Left lung (tissue), 14 donors: ENCODE results near the gene ATF3. TPM values are rescaled to one million over a fixed set of nuclear protein-coding genes. Genes with fewer than 3 reads are reported as not detected.

Source experiments
- ATAC-seq: fragments of 200-7000 bp; cut with Tn5 transposase; one replicate; pipeline ENCODE4 v1.9.1; 2020; ENCODE audit warnings: moderate library complexity
- DNase-seq, 4 donors: peaks; one replicate each; pipeline ENCODE4 v3.0.0-alpha.2; 2013 to 2020
- H3K27ac ChIP-seq, 2 donors: fragments of 200-600 bp; sonication (generic) in 1 of 2; one replicate each; pipeline versions ENCODE4 v1.5.0 to v1.8.0; 2020 to 2021
- H3K27me3 ChIP-seq, 2 donors: fragments of 200-600 bp; sonication (generic) in 1 of 2; one replicate each; pipeline versions ENCODE4 v1.5.0 to v1.8.0; 2020 to 2021
- H3K36me3 ChIP-seq, 2 donors: fragments of 200-600 bp; sonication (generic) in 1 of 2; one replicate each; pipeline versions ENCODE4 v1.5.0 to v1.8.0; 2020 to 2021
- H3K4me1 ChIP-seq, 2 donors: fragments of 200-600 bp; one replicate each; pipeline ENCODE4 v1.8.0; 2021
- H3K4me3 ChIP-seq, 2 donors: fragments of 200-600 bp; sonication (generic) in 1 of 2; one replicate each; pipeline versions ENCODE4 v1.5.0 to v1.8.0; 2020 to 2021; ENCODE audit warnings: mild to moderate bottlenecking in 1 of 2
- H3K9me3 ChIP-seq, 2 donors: fragments of 200-600 bp; sonication (generic) in 1 of 2; one replicate each; pipeline versions ENCODE4 v1.5.0 to v1.8.0; 2020 to 2021
- CTCF ChIP-seq, 2 donors: fragments of 200-600 bp; sonication (generic) in 1 of 2; IDR thresholded peaks; one replicate each; pipeline versions ENCODE4 v1.5.0 to v1.8.0; 2021; ENCODE audit warnings: antibody characterized with exemption in 2 of 2
- intact Hi-C, 2 donors: fragments of 100-400 bp; cut with DNase I; formaldehyde crosslinking; loops; one replicate each; pipeline versions ENCODE4 v1.11.2 to v1.14.2; 2022
- long read RNA-seq, 12 donors: library from polyadenylated mRNA in 2 of 12; unstranded in 2 of 12; transcript quantifications; one replicate each; pipeline ENCODE4 v2.0.0 and lab custom pipeline, GENCODE V29; 2019 to 2026
- polyA plus RNA-seq, 6 donors: library from polyadenylated mRNA; unstranded; fragments of 120-200 nt; gene quantifications; one replicate each; pipeline ENCODE4 v1.2.1, GENCODE V29; 2013; ENCODE audit not compliant: insufficient read length in 6 of 6
- total RNA-seq, 2 donors: library from RNA; stranded (reverse); fragmentation: NEBNext Ultra II Directional; extraction: Animal tissue kit (Norgen Biotek cat#: 25700); gene quantifications; one replicate each; pipeline ENCODE4 v1.2.1, GENCODE V29; 2021
- donor health status: DM: no; HTN: yes; CAD: no.
- donor health status: DM: no; HTN: no; CAD: no.

ATF3 gene
- total RNA-seq (10 to 100 TPM; 14.0 to 57.7 TPM), polyA plus RNA-seq (10 to 100 TPM in 5 of 6 donors, 1 to 10 TPM in 1; 5.6 to 81.8 (median 25.1) TPM)
- long read RNA-seq, donor 1, partial matches to known transcripts: 0 of 2 reads
- long read RNA-seq, donor 1, other reads (novel, unspliced or antisense): 0 of 2 reads
- long read RNA-seq, donor 2, partial matches to known transcripts: 76 of 77 reads
- long read RNA-seq, donor 2, other reads (novel, unspliced or antisense): 0 of 77 reads
- long read RNA-seq, donor 3, partial matches to known transcripts: 0 of 1 reads
- long read RNA-seq, donor 3, other reads (novel, unspliced or antisense): 0 of 1 reads
- long read RNA-seq, donor 4, partial matches to known transcripts: 0 of 16 reads
- long read RNA-seq, donor 4, other reads (novel, unspliced or antisense): 12 of 16 reads
- long read RNA-seq, donor 5, partial matches to known transcripts: 0 of 2 reads
- long read RNA-seq, donor 5, other reads (novel, unspliced or antisense): 0 of 2 reads
- long read RNA-seq, donor 6, partial matches to known transcripts: 0 of 5 reads
- long read RNA-seq, donor 6, other reads (novel, unspliced or antisense): 0 of 5 reads
- long read RNA-seq, donor 7: 0 reads
- long read RNA-seq, donor 8, partial matches to known transcripts: 0 of 2 reads
- long read RNA-seq, donor 8, other reads (novel, unspliced or antisense): 0 of 2 reads
- long read RNA-seq, donor 9: 0 reads
- long read RNA-seq, donor 10: 0 reads
- long read RNA-seq, donor 11, partial matches to known transcripts: 78 of 78 reads
- long read RNA-seq, donor 11, other reads (novel, unspliced or antisense): 0 of 78 reads
- long read RNA-seq, donor 12, partial matches to known transcripts: 53 of 54 reads
- long read RNA-seq, donor 12, other reads (novel, unspliced or antisense): 0 of 54 reads

DNA sequence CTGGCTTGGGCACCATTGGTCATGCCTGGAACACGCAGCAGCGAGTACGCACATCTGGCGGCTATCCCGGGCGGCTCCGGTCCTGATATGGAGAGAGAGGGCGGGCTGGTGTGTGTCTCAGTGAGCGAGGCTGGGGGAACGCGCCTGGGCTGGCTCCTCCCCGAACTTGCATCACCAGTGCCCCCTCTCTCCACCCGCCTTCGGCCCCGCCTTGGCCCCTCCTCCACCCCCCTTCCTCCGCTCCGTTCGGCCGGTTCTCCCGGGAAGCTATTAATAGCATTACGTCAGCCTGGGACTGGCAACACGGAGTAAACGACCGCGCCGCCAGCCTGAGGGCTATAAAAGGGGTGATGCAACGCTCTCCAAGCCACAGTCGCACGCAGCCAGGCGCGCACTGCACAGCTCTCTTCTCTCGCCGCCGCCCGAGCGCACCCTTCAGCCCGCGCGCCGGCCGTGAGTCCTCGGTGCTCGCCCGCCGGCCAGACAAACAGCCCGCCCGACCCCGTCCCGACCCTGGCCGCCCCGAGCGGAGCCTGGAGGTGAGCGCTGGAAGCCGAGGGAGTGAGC lies at the start of gene ATF3:
Gene ATF3 (plus strand): TSS at position 370 of the 567 bp plus-strand sequence. CDS start 6,261 bp downstream, outside the sequence.
- Histone ChIP-seq H3K9me3 (no peaks in the 10 kb centered on the region), H3K4me3 (peak within 1 kb of the TSS; percentile 51 to 71), H3K27ac (peak within 1 kb of the TSS; percentile 93 to 98), H3K27me3 (peaks cover 12 to 73% of the 10 kb centered on the region in 2 donors), H3K36me3 (no peaks in the 10 kb centered on the region), H3K4me1 (peaks cover 6 to 49% of the 10 kb centered on the region in 2 donors)
- no peak for TF ChIP-seq CTCF (IDR thresholded peaks at IDR 0.05)
- intact Hi-C loops: loop anchor here in 1 of 2 donors (5.0 kb wide), 1 partner anchor 131 kb away; no protein-coding TSS in a partner anchor
- peak; percentile 97 to 99 (median 99) for DNase-seq
- ATAC-seq: peak; percentile 88

DNA sequence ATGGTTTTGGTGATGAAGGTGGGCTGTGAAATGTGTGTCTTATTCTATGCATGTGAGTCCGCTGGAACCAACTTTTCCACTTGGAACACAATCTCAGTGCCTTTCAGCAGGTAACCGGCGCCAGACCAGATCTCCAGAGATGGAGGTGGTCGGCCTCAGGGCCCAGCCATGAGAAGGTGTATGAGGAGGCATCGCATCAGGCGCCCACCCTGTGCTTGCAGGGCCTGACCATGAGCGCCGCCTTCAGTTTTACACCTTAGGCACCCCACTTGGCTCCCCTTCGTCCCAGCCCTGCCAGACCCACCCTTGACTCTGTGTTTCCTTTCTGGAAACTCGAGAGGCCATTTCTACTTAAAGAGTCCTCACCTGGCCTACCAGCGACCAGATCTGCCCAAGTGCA lies 48.6 kb upstream of the ATF3 start:
- intact Hi-C loops: no loop called here
- Histone ChIP-seq H3K27ac (no peak overlapping the region), H3K27me3 (no peaks in the 10 kb centered on the region), H3K36me3 (no peaks in the 10 kb centered on the region), H3K4me1 (peaks cover 0 to 9% of the 10 kb centered on the region in 2 donors), H3K9me3 (peaks cover 0 to 4% of the 10 kb centered on the region in 2 donors), H3K4me3 (no peak overlapping the region)
- ATAC-seq (no peak), DNase-seq (no peak)
- no peak for TF ChIP-seq CTCF (IDR thresholded peaks at IDR 0.05)

DNA sequence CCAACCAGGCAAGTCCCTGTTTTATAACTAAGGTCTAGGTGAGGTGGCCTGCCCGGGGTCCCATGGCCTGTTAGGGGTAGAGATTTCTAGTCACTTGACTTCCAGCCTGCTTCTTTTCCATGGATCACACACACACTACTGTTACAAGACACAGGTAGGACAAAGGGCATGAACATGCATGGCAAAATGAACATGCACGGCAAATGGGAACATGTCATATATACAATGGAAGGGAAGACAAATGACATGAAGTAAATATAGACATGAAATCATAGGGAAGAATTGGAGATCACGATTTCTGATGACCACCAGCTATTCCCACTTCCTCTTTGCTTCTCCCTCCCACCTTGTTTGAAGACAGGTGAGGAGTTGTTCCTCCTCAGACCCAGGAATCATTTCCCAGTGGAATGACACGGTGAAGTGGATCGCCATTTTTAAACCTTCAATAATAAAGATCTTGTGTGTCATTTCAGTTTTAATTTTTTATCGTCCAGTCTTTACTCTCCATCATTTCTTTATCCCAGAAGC lies 47.6 kb upstream of the ATF3 start:
- DNase-seq (no peak), ATAC-seq (no peak)
- Histone ChIP-seq H3K9me3 (peaks cover 0 to 4% of the 10 kb centered on the region in 2 donors), H3K36me3 (no peaks in the 10 kb centered on the region), H3K4me1 (peaks cover 0 to 9% of the 10 kb centered on the region in 2 donors), H3K27ac (no peak overlapping the region), H3K27me3 (no peaks in the 10 kb centered on the region), H3K4me3 (no peak overlapping the region)
- intact Hi-C loops: no loop called here
- TF ChIP-seq CTCF (IDR thresholded peaks at IDR 0.05): no peak

DNA sequence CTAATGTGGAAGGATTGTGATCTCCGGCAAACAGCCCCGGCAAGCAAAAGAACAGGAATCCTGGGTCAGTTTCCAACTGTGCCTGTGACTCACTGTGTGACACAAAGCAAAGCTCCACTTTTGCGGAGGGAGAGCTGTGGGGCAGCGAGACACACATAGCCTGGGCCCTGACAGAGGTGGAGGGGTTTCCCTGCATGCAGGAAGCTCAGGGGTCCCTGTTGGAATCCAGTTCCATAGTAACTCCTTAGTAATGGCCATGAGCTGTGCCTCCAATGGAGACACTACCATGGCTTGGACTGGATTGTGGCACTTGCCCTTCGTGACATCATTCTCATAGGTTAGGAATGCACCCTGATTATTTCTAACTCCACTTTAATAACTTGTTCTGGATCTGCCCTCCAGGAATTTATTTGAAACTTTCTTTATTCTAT lies 47.0 kb upstream of the ATF3 start:
- H3K36me3 ChIP-seq: no peaks in the 10 kb centered on the region
- no peak for DNase-seq
- TF ChIP-seq CTCF (IDR thresholded peaks at IDR 0.05): no peak
- peaks cover 3 to 13% of the 10 kb centered on the region in 2 donors for H3K4me1 ChIP-seq
- no peak for ATAC-seq
- H3K27me3 ChIP-seq: no peaks in the 10 kb centered on the region
- no peak overlapping the region for H3K4me3 ChIP-seq
- peak overlapping the region in 1 of 2 donors; percentile 33 for H3K27ac ChIP-seq
- peaks cover 0 to 4% of the 10 kb centered on the region in 2 donors for H3K9me3 ChIP-seq
- intact Hi-C loops: no loop called here
